NK-92 (cell line): ENCODE results near the gene IGIP.
"Not testable (repeated sequence)": the region's sequence is repeated elsewhere in the genome, so short reads cannot be mapped to it uniquely, and the experiment has no call there.

Experiments
- DNase-seq: peaks from one replicate; lab custom pipeline; 2025; ENCODE audit not compliant: unreplicated experiment; lab: John Stamatoyannopoulos, UW

Gene IGIP

DNA sequence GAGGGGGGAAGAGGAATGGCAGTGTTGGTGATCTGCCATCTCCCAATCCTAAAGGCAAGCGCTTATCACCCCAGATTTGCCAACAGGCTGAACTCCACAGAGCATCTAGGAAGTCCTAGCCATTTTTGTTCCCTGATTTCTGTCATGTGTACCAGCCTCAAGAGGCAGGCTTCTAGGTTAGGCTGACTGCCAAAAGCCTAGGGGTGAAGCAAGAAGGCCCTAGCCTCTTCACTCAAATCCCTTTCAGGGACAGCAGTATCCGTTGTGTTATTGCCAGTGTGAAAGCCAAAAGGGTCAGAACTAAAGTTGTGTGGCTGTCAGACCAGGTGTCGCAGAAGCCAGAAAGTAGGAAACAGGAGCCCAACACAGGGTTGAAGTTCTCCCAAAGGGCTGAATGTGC, 14.7 kb downstream of the IGIP start:
- DNase-seq = no peak

DNA sequence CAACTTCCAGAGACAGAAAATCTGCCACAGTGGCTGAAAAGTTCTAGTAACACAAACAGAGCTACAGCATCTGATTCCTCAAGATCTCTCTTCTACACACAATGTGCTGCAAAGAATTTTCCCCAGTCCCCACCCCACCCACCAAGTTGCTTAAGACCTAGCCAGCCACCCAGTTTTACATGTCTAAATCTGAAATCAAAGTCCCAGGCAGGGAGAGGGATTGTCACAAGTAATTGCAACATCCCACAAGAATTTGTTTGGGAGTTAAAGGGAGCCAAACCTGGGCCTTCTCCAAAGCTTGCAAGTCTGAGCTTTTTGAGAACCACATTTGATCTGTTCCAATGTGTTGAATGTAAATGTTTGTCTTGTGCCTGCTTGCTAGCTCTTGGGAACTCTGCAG, 15.5 kb downstream of the IGIP start:
- no peak for DNase-seq

DNA sequence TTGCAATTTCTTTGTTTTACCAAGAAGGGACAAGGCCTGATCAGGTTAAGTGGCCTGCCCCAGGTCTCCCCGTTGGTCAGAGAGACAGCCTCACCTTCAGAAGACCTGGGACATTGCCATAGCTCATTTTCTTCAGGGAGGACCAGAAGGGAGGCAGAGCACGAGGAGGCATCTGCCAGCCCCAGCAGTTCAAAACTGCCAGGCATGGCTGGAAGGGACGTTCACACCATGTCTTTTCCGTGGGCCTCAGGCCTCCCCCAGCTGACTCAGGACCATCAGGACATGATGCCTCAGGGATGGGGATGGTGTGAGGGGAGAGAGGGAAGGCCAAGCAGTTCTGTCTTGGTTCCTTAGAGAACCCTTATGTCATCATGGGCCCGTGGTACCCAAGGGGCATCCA, 16.5 kb downstream of the IGIP start:
- DNase-seq = no peak

DNA sequence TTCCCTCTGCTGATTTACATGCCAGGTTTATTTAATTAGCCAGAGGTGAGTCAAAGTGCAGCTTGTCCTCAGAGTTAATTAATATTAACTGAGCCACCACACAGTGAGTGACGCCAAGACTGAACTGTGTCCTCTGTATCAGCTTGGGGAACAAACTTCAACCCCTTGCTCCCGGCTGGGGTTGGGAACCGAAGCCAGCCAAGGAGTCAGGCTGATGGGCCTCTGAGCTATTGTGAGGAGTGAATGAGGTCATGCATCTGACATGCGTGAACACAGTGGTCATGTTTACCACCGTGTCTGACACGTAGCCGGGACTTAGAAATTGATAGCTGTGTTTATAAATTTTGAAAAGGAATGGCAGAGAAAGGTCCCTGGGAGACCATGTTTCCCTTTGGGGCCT, 17.1 kb downstream of the IGIP start:
- no peak for DNase-seq

DNA sequence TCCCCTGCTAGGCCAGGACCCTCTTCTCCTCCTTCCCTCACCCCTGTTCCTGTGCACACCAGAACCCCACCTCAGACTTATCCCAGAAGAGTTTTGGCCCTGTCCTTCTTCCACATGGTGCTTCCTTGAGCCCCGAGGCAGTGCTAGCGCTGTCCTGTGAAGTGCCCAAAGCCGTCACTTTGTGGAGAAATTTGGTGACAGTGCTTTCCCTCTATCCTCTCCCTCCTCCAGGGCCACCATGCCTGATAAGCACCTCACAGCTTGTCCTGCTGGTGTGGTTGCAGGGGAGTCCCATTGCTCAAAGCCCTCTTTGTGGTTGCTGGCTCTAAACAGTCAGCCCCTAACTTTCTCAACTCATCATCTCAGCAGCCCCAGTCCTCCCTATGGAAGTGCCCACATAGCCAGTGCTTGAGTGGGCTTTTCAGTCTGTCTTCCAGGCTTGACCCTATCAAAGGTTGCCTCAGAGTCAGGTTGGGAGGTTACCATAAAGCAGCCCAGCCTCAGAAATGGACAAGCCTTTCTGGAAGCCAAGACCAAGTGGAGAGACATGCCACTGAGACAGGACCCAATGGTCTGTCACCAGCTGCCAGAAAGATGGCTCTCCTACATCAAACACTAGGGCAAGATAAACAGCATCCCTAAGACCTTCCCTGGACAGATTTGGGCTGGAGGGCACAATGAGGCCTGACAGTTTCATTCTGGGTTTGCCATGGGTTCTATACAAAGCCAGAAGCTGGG, 18.0 kb downstream of the IGIP start:
- no peak for DNase-seq

- DNase-seq = no peak
These were observed 19.5 kb downstream of the IGIP start for GRCh38 chr5:140145256-140145655.

DNA sequence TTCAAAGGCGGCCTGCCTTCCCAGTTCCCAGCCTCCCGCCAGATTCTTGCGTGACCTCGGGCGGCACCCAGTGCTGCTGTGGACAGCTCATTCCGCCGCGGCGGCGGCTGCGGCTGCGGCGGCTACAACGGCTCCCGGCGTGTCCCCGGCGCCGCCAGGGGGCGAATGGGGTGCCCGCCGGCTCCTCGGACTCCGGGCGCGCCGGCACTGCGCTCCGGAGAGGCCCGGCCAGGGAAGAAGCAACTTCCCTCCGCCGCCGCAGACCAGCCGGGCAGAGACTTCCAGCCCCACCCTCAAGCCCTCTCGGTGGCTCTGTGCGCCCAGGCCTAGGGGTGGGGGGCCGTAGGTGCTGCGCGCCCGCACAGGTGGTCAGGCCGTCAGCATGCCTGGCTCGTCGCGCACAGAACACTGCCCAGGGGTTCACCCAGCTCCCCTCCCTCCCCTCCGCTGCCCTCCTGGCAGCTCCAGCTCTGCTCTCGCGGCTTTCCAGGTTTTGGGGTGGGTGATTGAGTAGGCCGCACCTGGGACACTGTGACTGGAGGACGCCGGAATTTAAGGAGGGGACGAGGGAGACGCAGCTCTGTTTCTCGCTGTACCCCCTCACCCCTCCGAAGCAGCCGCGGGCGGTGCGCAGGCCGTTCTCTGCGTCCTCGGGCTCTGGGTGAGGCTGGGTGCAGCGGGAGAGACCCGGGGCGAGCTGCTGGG, 20.2 kb downstream of the IGIP start:
- DNase-seq = no peak

GRCh38 chr5:140146523-140146842, 20.7 kb downstream of the IGIP start:
- no peak for DNase-seq

DNA sequence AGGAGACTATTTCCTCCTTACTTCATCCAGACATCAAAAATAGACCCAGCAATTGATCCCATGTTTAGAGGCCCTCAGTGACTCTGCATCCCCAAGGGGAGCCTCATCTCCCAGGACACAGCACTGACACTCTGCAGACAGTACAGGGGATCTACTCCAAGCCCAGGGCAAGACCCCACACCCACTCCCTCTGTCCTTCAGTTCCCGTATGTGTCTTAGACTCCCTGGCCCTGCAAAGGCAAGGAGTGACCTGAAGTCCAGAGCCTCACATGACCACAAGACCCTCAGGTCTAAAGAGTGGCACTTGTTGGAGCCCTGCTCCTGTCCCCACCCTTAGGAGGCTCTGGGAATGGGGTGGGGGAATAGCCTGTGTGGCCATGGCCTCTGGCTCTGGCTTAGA, 21.7 kb downstream of the IGIP start:
- no peak for DNase-seq

DNA sequence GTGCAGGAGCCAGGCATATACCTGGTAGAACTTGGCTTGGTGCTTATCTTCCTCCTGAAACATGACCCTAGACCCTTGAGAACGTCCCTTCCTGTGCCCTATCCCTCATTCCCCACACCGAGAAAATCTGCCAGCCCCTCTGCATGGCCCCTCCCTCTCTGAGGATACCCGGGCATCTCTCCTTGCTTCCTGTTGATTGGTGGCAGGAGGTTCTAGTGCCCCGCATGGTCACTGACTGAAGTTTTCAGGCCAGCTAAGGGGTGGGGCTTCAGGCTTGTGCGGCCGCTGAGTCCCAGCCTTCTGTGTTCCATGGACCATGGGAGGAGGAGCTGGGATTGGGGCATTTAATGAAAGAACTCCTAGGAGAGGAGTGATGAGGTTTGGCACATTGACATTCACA, 22.8 kb downstream of the IGIP start:
- no peak for DNase-seq

GRCh38 chr5:140150201-140150600, 24.5 kb downstream of the IGIP start:
- DNase-seq = no peak

DNA sequence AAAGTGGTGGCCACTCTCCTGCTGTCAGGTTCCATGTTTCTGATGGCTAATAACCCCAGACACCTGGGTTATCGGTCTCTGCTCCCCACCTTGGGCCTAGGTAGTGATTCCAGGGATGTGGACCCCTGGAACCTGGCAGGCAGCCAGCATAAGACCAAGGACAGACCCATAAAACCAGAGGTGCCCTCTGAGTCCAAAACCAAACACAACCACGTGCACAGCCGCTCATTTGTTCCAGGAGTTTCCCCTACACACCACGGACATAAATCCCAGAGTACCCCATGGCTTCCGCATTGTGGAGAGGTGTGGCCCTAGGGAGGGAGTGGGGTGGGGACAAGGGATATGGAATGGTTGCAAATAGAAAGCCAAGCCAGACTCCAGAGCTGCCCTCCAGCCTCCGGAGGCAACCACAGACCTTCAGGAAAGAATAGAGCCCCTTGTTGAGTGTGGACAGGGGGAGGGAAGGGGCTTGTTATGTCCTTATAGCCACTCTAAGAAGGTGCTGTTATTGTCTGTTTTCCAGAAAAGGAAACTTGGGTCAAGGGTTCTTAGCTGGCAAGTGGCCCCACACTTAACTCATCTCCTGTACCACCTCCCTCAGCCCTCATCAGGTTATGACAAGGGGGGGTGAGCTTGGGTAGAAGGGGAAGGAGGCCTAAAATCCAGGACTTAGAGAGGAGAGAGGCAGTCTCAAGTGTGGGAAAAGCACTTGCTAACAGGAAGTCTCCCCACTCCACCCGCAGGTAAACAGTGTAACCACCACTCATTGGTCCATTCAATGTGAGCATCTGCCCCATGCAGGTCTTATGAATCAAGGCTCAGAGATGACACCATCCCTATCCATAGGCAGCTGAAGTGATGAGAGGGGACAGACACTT, 25.6 kb downstream of the IGIP start:
- no peak for DNase-seq

GRCh38 chr5:140152022-140152999, 26.6 kb downstream of the IGIP start:
- DNase-seq = no peak

DNA sequence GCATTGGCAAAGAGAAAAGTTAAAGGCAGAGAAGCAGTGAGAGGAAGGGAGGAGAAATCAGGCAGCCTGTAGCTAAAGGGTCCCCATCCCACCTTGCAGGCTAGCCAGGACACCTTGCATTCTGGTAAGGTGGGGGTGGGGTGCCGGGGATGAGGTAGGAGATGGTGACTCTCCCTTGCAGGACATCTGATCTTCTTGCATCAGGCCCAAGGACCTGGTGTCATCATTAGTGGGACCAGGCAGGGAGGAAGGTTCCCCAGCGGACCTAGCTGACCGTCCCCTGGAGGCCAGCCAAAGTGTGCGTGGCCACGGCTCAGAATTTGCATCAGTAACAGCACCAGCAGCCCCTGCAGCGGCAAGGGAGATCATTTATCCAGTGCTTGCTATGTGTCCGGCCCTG, 27.5 kb downstream of the IGIP start:
- DNase-seq = no peak

DNA sequence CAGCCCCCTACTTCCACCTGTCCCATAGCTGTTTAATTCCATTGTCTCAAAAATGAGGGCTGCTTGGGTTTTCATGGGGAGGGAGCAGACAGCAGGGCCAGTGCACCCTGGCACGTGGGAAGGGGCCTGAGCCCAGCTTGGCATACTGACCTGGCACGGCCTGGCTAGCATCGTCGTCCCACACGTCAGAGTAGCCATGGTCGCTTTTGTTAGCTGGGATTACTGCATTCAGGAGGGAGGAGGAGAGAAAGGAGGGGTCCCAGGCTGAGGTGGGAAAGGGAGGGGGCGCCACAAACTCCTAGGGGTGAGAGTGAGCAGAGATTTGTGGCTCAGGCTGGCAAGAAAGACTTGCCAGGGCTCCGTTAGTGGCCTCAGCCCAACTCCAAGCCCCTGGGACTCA, 28.2 kb downstream of the IGIP start:
- no peak for DNase-seq

DNA sequence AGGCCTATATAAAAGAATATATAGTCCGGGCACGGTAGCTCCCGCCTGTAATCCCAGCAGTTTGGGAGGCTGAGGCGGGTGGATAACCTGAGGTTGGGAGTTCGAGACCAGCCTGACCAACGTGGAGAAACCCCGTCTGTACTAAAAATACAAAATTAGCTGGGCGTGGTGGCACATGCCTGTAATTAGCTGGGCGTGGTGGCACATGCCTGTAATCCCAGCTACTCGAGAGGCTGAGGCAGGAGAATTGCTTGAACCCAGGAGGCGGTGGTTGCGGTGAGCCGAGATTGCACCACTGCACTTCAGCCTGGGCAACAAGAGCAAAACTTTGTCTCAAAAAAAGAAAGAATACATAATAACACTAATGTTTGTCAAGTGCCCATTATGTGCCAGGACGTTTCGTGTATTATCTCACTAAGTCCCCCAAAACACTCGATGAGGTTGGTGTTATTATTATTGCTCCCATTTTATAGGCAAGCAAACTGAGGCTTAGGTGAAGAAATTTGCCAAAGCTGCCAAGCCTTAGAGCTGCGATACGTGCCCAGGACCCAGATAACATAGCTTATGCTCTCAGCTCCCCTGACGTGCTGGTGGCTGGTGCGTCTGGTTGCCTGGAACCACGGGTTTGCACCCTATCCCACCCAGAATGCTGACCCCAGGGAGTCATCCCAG, 29.1 kb downstream of the IGIP start:
- not testable (repeated sequence) for DNase-seq

GRCh38 chr5:140157032-140157781, 31.5 kb downstream of the IGIP start:
- no peak for DNase-seq

- no peak for DNase-seq
These were observed 33.5 kb downstream of the IGIP start for GRCh38 chr5:140159014-140159927.

GRCh38 chr5:140162275-140162674, 36.5 kb downstream of the IGIP start:
- no peak for DNase-seq
